Measurements from ENCODE around the gene SLC46A1. TPM values are rescaled to one million over a fixed set of nuclear protein-coding genes. Genes with fewer than 3 reads are reported as not detected.
"Not testable (repeated sequence)": the region's sequence is repeated elsewhere in the genome, so short reads cannot be mapped to it uniquely, and the experiment has no call there.

Gene SLC46A1
- 1 to 10 TPM; 6.1 to 9.6 (median 8.3) TPM for polyA plus RNA-seq (ENCODE audit: insufficient read length in 10 of 10)
- long read RNA-seq, donor 1, full-length matches to known transcripts, result 4 of 9 reads
- long read RNA-seq, donor 1, partial matches to known transcripts, result 5 of 9 reads
- long read RNA-seq, donor 1, other reads (novel, unspliced or antisense), result 0 of 9 reads
- long read RNA-seq, donor 2, full-length matches to known transcripts, result 3 of 3 reads
- long read RNA-seq, donor 2, partial matches to known transcripts, result 0 of 3 reads
- long read RNA-seq, donor 2, other reads (novel, unspliced or antisense), result 0 of 3 reads
- long read RNA-seq, donor 3, result 0 reads
- long read RNA-seq, donor 4, partial matches to known transcripts, result 0 of 3 reads
- long read RNA-seq, donor 4, other reads (novel, unspliced or antisense), result 0 of 3 reads
- long read RNA-seq, donor 5, partial matches to known transcripts, result 0 of 5 reads
- long read RNA-seq, donor 5, other reads (novel, unspliced or antisense), result 0 of 5 reads
- long read RNA-seq, donor 6, partial matches to known transcripts, result 0 of 5 reads
- long read RNA-seq, donor 6, other reads (novel, unspliced or antisense), result 0 of 5 reads
- long read RNA-seq, donor 7, partial matches to known transcripts, result 0 of 4 reads
- long read RNA-seq, donor 7, other reads (novel, unspliced or antisense), result 0 of 4 reads
- long read RNA-seq, donor 8, full-length matches to known transcripts, result 4 of 4 reads
- long read RNA-seq, donor 8, partial matches to known transcripts, result 0 of 4 reads
- long read RNA-seq, donor 8, other reads (novel, unspliced or antisense), result 0 of 4 reads
- long read RNA-seq, donor 9, full-length matches to known transcripts, result 1 of 1 reads
- long read RNA-seq, donor 9, partial matches to known transcripts, result 0 of 1 reads
- long read RNA-seq, donor 9, other reads (novel, unspliced or antisense), result 0 of 1 reads

- peak; percentile 38 to 87 (median 72) for DNase-seq
Measured at GRCh38 chr17:28405632-28406472, at the start of gene SLC46A1. TSS of gene SLC46A1 (minus strand) at chr17:28406212. CDS start at chr17:28406114, 98 bp downstream.

- no peak for DNase-seq
Measured at GRCh38 chr17:28449859-28450258, 43.8 kb upstream of the SLC46A1 start.

DNA sequence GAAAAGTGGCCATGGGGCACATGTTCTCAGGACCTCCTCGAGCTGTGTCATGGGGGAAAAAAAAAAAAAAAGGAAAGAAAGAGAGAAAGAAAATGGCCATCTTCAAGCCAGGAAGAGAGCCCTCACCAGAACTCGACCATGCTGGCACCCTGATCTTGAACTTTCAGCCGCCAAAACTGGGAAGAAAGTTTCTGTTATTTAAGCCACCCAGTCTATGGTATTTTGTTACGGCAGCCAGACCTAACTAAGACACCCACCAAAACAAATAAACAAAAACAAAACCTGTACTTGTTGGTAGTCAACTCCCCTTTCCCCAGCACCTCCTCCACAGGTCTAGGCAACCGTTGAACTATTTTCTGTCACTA, 41.4 kb upstream of the SLC46A1 start:
- no peak for DNase-seq

GRCh38 chr17:28446716-28447395, 40.8 kb upstream of the SLC46A1 start:
- DNase-seq, result no peak

DNA sequence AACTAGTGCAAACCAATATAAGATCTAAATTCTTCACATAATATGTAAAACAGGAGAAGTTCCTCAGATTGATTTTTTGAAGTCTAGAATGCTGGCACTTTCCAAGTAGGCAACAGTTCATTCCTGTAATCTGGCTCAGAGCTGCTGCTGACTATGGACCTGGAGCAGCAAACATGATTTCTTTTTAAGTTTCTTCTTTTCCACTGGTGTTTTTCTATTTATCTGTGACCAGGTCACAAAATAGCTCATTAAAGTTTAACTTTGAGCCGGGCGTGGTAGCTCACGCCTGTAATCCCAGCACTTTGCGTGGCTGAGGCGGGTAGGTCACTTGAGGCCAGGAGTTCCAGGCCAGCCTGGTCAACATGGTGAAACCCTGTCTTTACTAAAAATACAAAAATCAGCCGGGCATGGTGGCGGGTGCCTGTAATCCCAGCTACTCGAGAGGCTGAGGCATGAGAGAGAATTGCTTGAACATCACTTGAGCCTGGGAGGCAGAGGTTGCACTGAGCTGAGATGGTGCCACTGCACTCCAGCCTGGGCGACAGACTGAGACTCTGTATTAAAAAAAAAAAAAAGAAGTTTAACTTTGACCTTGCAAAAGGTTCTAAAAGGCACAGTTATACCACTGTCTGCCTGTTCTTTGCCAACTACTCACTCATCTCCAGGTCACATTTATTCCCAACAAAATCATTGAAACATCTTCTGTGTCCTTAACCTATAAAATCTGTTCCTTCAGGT, 38.1 kb upstream of the SLC46A1 start:
- no peak for DNase-seq

- not testable (repeated sequence) for DNase-seq
Measured at GRCh38 chr17:28434326-28434725, 28.3 kb upstream of the SLC46A1 start.

DNA sequence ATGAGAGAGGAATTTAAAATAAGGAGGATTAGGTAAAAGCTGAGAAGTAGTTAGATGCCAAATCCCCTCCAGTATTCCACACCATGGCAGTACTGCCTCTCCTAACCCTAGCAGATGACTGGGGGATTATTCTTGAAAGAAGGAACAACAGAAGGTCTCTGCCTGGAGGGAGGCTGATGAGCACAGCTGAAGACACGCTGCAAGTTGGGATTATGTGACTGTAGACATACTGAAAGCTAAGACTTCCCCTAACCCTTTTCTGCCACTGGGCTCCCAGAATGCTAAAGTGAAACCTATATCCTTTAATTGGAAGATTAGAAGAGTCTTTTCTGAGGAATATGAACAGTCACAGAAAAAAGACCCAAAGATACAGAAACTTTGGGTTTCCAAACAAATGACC, 27.7 kb upstream of the SLC46A1 start:
- no peak for DNase-seq

DNA sequence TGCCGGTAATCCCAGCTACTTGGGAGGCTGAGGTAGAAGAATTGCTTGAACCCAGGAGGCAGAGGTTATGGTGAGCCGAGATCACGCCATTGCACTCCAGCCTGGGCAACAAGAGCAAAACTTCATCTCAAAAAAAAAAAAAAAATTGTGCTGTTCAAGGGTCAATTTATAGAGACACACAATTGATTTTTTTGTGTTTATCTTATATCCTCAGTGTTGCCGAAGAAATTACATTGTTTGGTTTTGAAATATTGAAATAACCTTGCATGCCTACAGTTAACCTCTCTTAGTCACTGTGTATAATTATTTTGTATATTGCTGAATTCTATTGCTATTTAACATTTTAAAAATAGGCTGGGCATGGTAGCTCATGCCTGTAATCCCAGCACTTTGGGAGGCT, 22.0 kb upstream of the SLC46A1 start:
- not testable (repeated sequence) for DNase-seq

DNA sequence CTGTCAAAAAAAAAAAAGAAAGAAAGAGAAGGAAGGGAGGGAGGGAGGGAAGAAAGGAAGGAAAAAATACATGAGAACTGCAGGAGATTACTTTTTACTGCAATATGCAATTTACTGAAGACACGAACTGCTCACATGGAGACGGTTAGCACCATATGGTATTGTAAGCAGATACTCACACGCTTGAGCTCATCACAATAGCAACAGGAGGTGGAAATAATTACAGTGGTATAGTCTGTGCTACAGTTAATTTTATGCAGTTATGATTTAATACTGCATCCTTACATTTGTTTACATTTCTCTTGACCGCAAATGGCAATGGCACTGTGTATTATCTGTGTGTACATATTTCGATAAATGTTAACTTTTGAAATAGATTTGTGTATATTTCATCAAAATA, 21.4 kb upstream of the SLC46A1 start:
- DNase-seq, result no peak

DNA sequence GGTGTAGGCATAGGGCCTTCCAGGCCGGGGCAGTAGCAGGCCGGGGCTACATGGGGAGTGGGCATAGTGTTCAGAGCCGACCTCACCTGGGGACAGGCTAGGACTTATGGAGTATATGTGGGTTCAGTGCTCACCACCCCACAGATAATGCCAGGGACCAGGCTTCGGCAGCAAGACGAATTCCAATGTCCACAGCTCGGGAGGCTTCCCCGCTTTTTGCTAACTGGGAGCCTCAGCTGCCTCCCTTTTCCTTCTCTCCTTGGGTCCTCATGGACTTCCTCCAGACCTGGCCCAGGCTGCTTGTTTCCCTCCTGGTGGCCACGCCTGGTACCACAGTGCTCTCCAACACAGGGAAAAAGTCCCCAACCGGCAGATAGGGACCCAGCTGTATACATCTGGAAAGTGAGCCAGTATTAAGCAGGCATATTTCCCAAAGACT, 20.1 kb upstream of the SLC46A1 start:
- DNase-seq, result no peak

DNA sequence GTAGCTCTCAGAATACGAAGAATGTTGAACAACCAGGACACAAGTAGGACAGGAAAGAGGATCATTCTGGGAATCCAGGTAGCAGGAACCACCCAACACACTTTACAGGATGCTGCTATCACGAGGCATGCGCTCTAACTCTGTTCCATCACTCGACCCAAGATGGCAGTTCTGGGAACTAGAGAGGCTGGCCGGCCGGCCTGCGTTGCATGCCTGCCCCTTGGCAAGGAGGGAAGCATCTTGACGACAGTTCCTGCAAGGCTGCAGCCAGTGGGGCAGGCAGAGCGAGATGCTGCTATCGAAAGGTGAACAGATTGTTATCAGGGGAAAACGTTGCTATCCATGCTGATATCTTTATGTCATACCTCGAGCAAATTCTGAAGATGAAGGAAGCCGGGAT, 19.2 kb upstream of the SLC46A1 start:
- DNase-seq, result no peak

GRCh38 chr17:28421787-28422305, 15.8 kb upstream of the SLC46A1 start:
- DNase-seq, result no peak

DNA sequence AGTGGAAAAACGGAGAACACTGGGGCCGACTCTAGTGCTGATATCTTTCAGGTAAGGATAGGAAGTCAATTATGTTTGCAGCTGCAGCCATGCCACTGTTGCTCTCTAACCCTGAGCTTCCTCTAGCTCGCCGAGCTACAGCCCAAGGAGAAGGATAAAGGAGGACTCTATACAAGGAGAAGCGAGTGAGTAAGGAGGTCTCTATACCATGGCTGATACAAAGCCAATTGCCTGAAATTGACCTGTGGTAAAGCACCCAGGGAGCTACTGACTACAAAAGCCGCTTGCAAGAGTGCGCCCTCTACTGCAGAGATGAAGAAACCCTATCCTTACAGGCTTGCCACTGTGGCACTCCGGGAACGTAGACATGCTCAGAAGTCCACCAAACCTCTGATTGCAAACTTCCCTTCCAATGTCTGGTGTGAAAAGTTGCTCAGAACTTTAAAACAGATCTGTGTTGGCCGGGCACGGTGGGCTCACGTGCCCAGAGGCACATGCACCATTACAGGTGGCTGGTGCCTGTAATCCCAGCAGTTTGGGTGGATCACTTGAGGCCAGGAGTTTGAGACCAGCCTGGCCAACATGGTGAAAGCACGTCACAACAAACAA, 10.8 kb upstream of the SLC46A1 start:
- peak in 1 of 3 donors; percentile 10 for DNase-seq

- no peak for DNase-seq
Measured at GRCh38 chr17:28415886-28416285, 9.9 kb upstream of the SLC46A1 start.

- no peak for DNase-seq
Measured at GRCh38 chr17:28413804-28414203, 7.8 kb upstream of the SLC46A1 start.

GRCh38 chr17:28412099-28412498, 6.1 kb upstream of the SLC46A1 start:
- no peak for DNase-seq

- DNase-seq, result no peak
Measured at GRCh38 chr17:28407974-28408306, 1.9 kb upstream of the SLC46A1 start.

DNA sequence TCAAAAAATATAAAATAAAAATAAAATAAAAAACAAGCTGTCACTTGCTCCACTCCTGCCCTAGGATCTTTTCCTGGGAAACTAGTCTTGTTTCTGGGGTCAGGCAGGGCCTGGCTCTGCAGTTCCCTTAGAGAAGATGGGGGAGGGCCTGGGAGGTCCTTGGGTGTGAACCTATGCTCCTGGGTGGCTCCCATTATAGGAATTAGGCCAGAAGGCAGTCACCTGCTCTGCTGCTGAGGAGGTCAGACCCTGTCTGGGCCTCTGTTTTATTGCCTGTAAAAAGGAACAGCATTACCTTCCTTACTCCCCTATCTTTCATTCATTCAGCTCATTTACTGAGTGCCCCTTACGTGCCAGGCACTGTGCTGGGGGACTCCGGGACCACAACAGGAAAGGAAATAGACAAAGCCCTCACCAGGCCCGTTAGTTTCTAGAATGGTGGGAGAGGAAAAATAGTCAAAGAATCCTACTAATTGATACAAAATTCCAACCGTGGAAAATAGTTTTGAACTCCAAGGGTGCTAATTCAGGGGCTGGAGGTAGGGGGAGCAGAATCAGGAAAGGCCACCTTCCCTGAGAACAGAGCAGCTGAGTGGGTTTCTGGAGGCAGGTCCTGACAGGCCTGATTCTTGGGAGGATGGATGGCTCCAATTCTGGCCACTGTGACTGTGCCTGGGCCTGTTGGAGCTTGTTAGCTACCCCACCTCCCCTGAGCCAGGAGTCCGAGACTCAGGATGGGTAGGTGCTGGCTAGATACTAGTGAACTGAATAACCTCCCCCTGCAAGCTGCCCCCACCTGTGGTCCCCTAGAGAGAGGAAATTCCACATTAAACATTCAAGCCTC, 1.3 kb upstream of the SLC46A1 start:
- DNase-seq, result no peak

GRCh38 chr17:28406473-28406814, 432 bp upstream of the SLC46A1 start:
- DNase-seq, result no peak
